ENCODE measurements around the gene TNFRSF4.

- TF ChIP-seq POLR2A (IDR thresholded peaks at IDR 0.05): no peak
- no peak for TF ChIP-seq CTCF (IDR thresholded peaks at IDR 0.05 in 4 of 5, conservative IDR thresholded peaks at IDR 0.05 in 1 of 5)
Measured at GRCh38 chr1:1206966-1207531, 6.9 kb downstream of the TNFRSF4 start.
